ENCODE results near the gene PRKCA. TPM values are rescaled to one million over a fixed set of nuclear protein-coding genes. Genes with fewer than 3 reads are reported as not detected.
"Not testable (repeated sequence)": the region's sequence is repeated elsewhere in the genome, so short reads cannot be mapped to it uniquely, and the experiment has no call there.

PRKCA gene
- total RNA-seq, 2 experiments from 2014 or later = 84.4 to 87.9 TPM

DNA sequence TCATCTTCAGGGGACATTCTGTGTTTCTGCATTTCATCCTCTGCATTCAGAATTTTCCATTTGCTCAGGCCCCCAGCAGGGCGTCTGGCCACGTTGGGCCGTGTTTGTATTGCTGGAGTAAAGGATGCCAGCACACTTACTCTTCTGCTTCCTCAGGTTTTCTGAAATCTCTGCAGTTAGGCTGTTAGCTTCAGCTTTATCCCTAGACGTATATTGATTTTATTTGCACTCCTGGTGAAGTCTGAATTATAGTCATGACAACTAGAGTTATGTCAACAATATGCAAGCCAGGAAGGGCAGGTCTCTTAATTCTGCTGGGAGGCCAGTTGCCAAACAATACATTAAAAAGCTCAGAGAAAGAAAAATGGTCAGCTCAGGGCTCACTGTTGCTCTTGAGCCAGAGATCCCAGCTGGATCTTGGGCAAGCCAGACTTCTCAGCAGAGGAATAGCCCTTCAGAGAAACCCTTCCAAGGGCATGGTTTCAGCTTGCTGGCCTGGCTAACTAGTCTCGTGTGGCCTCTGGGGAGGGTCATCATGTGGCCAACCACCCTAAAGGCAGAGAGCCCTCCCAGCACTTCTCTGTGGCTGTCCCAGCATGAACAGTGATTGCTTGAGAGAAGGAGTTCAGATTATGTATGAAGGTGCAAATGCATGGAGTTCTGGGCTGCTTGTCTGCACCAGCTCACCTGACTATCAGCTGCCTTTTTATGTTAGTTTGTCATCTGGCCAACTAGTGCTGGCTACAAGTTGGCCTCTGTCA is 422.3 kb downstream of the PRKCA start:
- ChIA-PET CTCF (interaction anchor here (1.5 kb wide), 1 partner anchor 15 kb away, joined by 4 read pairs; no protein-coding TSS in a partner anchor), POLR2A (interaction anchor here (0.6 kb wide), 1 partner anchor 38 kb away, joined by 3 read pairs; no protein-coding TSS in a partner anchor)
- TF ChIP-seq, protein P1, sequence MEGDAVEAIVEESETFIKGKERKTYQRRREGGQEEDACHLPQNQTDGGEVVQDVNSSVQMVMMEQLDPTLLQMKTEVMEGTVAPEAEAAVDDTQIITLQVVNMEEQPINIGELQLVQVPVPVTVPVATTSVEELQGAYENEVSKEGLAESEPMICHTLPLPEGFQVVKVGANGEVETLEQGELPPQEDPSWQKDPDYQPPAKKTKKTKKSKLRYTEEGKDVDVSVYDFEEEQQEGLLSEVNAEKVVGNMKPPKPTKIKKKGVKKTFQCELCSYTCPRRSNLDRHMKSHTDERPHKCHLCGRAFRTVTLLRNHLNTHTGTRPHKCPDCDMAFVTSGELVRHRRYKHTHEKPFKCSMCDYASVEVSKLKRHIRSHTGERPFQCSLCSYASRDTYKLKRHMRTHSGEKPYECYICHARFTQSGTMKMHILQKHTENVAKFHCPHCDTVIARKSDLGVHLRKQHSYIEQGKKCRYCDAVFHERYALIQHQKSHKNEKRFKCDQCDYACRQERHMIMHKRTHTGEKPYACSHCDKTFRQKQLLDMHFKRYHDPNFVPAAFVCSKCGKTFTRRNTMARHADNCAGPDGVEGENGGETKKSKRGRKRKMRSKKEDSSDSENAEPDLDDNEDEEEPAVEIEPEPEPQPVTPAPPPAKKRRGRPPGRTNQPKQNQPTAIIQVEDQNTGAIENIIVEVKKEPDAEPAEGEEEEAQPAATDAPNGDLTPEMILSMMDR (IDR thresholded peaks at IDR 0.05) = no peak
- no peaks in the 10 kb centered on the region for H3K9me3 Mint-ChIP-seq
- intact Hi-C loops (cut with micrococcal nuclease) = loop anchor here (5.0 kb wide), 1 partner anchor 183 kb away; no protein-coding TSS in a partner anchor
- H3K27ac Mint-ChIP-seq = no peak overlapping the region
- no peak overlapping the region for H3K4me3 Mint-ChIP-seq
- peaks cover 5% of the 10 kb centered on the region for H3K36me3 Mint-ChIP-seq (ENCODE audit: low read depth)
- DNase-seq (no peak), ATAC-seq (no peak)
- H3K27me3 Mint-ChIP-seq = no peaks in the 10 kb centered on the region
- H3K4me1 Mint-ChIP-seq (ENCODE audit: low read depth) = peaks cover 5% of the 10 kb centered on the region

DNA sequence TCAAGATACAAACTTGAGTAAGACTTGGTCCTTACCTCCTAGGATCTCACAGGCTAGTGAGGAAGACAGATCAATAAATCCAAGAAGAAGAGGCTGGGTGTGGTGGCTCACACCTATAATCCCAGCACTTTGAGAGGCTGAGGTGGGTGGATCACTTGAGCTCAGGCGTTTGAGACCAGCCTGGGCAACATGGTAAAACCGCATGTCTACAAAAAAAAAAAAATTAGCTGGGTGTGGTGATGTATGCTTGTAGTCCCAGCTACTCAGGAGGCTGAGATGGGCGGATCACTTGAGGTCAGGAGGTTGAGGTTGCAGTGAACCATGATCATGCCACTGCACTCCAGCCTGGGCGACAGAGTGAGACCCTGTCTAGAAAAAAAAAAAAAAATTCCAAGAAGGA is 423.0 kb downstream of the PRKCA start:
- CTCF ChIA-PET = interaction anchor here (1.4 to 1.5 kb wide), 2 partner anchors 11 to 15 kb away, joined by 3 to 4 read pairs; no protein-coding TSS in a partner anchor
- not testable (repeated sequence) for DNase-seq; H3K4me3 Mint-ChIP-seq; ATAC-seq; H3K27ac Mint-ChIP-seq; H3K36me3 Mint-ChIP-seq (ENCODE audit: low read depth); H3K27me3 Mint-ChIP-seq; H3K9me3 Mint-ChIP-seq; H3K4me1 Mint-ChIP-seq (ENCODE audit: low read depth)
- intact Hi-C loops (cut with micrococcal nuclease) = loop anchor here (5.0 kb wide), 1 partner anchor 182 kb away; no protein-coding TSS in a partner anchor
- POLR2A ChIA-PET = interaction anchor here (0.6 kb wide), 1 partner anchor 39 kb away, joined by 3 read pairs; no protein-coding TSS in a partner anchor

DNA sequence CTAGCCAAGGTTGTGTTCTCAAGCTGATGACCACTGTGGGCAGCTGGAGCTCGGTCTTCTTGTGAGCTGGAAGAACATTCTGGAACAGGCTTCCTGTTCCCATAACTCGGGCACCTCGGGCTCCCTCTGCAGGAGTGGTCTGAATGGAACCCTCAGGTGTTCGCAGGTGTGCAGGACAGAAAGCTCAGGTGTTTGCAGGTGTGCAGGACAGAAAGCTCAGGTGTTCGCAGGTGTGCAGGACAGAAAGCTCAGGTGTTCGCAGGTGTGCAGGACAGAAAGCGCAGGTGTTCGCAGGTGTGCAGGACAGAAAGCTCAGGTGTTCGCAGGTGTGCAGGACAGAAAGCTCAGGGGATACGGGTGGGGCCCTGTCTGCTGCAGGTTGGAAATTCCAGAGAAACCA is 423.5 kb downstream of the PRKCA start:
- TF ChIP-seq, protein P1 (IDR thresholded peaks at IDR 0.05) = no peak
- DNase-seq = no peak
- no peaks in the 10 kb centered on the region for H3K9me3 Mint-ChIP-seq
- peaks cover 5% of the 10 kb centered on the region for H3K4me1 Mint-ChIP-seq (ENCODE audit: low read depth)
- peaks cover 5% of the 10 kb centered on the region for H3K36me3 Mint-ChIP-seq (ENCODE audit: low read depth)
- ChIA-PET POLR2A (no interaction called here), CTCF (interaction anchor here (0.7 to 1.5 kb wide), 3 partner anchors 10 to 14 kb away, joined by 3 to 4 read pairs (median 3); no protein-coding TSS in a partner anchor)
- intact Hi-C loops (cut with micrococcal nuclease) = loop anchor here (5.0 kb wide), 1 partner anchor 181 kb away; no protein-coding TSS in a partner anchor
- no peak overlapping the region for H3K4me3 Mint-ChIP-seq
- no peak for ATAC-seq
- H3K27ac Mint-ChIP-seq = no peak overlapping the region
- H3K27me3 Mint-ChIP-seq = no peaks in the 10 kb centered on the region

DNA sequence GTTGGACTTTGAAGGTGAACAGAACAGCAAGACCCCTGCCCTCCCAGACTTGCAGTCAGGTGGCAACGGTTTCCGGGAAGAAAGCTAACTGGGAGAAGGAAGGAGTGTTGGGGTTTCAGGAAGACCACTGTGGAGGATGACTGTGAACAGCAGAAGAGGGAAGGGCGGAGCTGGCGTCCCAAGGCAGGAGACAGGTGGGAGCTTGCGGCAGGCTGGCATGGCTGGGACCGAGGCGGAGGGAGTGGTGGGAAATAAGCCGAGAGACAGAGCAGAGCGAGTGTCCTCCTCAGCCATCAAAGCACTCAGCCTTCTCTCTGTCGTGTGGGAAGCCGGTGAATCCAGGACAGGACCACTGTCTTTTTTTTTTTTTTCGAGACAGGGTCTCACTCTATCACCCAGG is 424.0 kb downstream of the PRKCA start:
- H3K27me3 Mint-ChIP-seq = no peaks in the 10 kb centered on the region
- H3K27ac Mint-ChIP-seq = no peak overlapping the region
- ChIA-PET CTCF (interaction anchor here (0.7 to 1.4 kb wide), 2 partner anchors 10 to 12 kb away, joined by 3 read pairs; no protein-coding TSS in a partner anchor), POLR2A (no interaction called here)
- DNase-seq (no peak), ATAC-seq (no peak)
- H3K36me3 Mint-ChIP-seq (ENCODE audit: low read depth) = peaks cover 5% of the 10 kb centered on the region
- no peak overlapping the region for H3K4me3 Mint-ChIP-seq
- H3K4me1 Mint-ChIP-seq (ENCODE audit: low read depth) = peaks cover 5% of the 10 kb centered on the region
- no peaks in the 10 kb centered on the region for H3K9me3 Mint-ChIP-seq
- TF ChIP-seq, protein P1 (IDR thresholded peaks at IDR 0.05) = no peak
- intact Hi-C loops (cut with micrococcal nuclease) = loop anchor here (5.0 kb wide), 1 partner anchor 181 kb away; no protein-coding TSS in a partner anchor

DNA sequence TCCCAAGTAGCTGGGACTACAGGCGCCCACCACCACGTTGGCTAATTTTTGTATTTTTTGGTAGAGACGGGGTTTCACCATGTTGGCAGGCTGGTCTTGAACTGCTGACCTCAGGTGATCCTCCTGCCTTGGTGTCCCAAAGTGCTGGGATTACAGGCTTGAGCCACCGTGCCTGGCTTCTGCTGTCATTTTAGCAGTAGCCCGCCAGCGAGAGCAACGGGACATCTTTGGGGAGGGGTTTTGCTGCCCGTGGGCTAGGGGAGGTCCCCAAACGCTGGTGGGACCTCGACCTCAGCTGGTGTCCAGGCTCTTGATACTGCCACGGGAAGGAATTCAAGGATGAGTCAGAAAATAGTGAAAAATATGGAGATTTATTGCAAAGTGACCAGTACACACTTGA is 424.4 kb downstream of the PRKCA start:
- Mint-ChIP-seq H3K4me1 (ENCODE audit: low read depth) (peaks cover 5% of the 10 kb centered on the region), H3K27ac (no peak overlapping the region), H3K36me3 (ENCODE audit: low read depth) (peaks cover 5% of the 10 kb centered on the region), H3K4me3 (no peak overlapping the region), H3K27me3 (no peaks in the 10 kb centered on the region), H3K9me3 (no peaks in the 10 kb centered on the region)
- ChIA-PET CTCF (interaction anchor here (0.9 to 1.4 kb wide), 3 partner anchors 9 to 178 kb away, joined by 3 to 4 read pairs (median 3); no protein-coding TSS in a partner anchor), POLR2A (no interaction called here)
- intact Hi-C loops (cut with micrococcal nuclease) = loop anchor here (5.0 kb wide), 1 partner anchor 180 kb away; no protein-coding TSS in a partner anchor
- DNase-seq (no peak), ATAC-seq (no peak)
- TF ChIP-seq, protein P1 (IDR thresholded peaks at IDR 0.05) = no peak
